Liver (tissue), 9 donors: ENCODE data around the gene PPP2R2D. TPM values are rescaled to one million over a fixed set of nuclear protein-coding genes. Genes with fewer than 3 reads are reported as not detected.

ENCODE experiments used
- DNase-seq: peaks from one replicate; pipeline ENCODE4 v3.0.0-alpha.2; 2017; ENCODE audit warnings: low spot score
- H3K27ac ChIP-seq, 2 donors: one replicate each; pipeline ENCODE4 v1.7.0; 2013; ENCODE audit warnings: inconsistent platforms in 2 of 2, low read length in 2 of 2, control low read depth in 1 of 2, low read depth in 1 of 2, mild to moderate bottlenecking in 1 of 2
- H3K27me3 ChIP-seq, 4 donors: one replicate each; pipeline versions ENCODE4 v1.6.1 to v1.7.0; 2013; ENCODE audit warnings: low read length in 3 of 4, inconsistent platforms in 1 of 4, mild to moderate bottlenecking in 1 of 4, moderate library complexity in 1 of 4; ENCODE audit not compliant: control insufficient read depth in 4 of 4, insufficient read depth in 4 of 4
- H3K36me3 ChIP-seq, 4 donors: one replicate each; pipeline versions ENCODE4 v1.6.1 to v1.7.0; 2013; ENCODE audit warnings: low read length in 3 of 4, mild to moderate bottlenecking in 3 of 4, low read depth in 1 of 4, moderate library complexity in 1 of 4; ENCODE audit not compliant: control insufficient read depth in 4 of 4, insufficient read depth in 3 of 4
- H3K4me1 ChIP-seq, 4 donors: one replicate each; pipeline versions ENCODE4 v1.6.1 to v1.7.0; 2013; ENCODE audit warnings: low read length in 3 of 4, mild to moderate bottlenecking in 3 of 4, moderate library complexity in 1 of 4; ENCODE audit not compliant: control insufficient read depth in 4 of 4, insufficient read depth in 4 of 4
- H3K4me3 ChIP-seq, 3 donors: one replicate each; pipeline versions ENCODE4 v1.6.1 to v1.7.0; 2013; ENCODE audit warnings: low read length in 3 of 3, control low read depth in 1 of 3, low read depth in 1 of 3, mild to moderate bottlenecking in 1 of 3
- H3K9ac ChIP-seq, 2 donors: one replicate each; pipeline ENCODE4 v1.7.0; 2013; ENCODE audit warnings: low read length in 2 of 2, mild to moderate bottlenecking in 2 of 2, moderate library complexity in 2 of 2, control low read depth in 1 of 2, low read depth in 1 of 2
- H3K9me3 ChIP-seq, 4 donors: one replicate each; pipeline versions ENCODE4 v1.6.1 to v1.7.0; 2013; ENCODE audit warnings: low read length in 3 of 4; ENCODE audit not compliant: control insufficient read depth in 4 of 4
- ATF3 ChIP-seq: IDR thresholded peaks from 2 replicates; pipeline ENCODE4 v1.6.1; 2016; ENCODE audit warnings: antibody characterized with exemption
- CTCF ChIP-seq: fragments of 150-350 bp; IDR thresholded peaks from 2 replicates; pipeline ENCODE4 v1.5.1; 2017; ENCODE audit warnings: improper control_type of control experiment, low read depth, low read length; ENCODE audit not compliant: missing input control
- FOXA1 ChIP-seq: IDR thresholded peaks from 2 replicates; pipeline ENCODE4 v1.6.1; 2016; ENCODE audit warnings: antibody characterized with exemption
- JUND ChIP-seq, 2 donors: IDR thresholded peaks; 2 replicates each; pipeline ENCODE4 v1.6.1; 2016; ENCODE audit warnings: antibody characterized with exemption in 2 of 2
- MAX ChIP-seq: IDR thresholded peaks from 2 replicates; pipeline ENCODE4 v1.6.1; 2016; ENCODE audit warnings: antibody characterized with exemption
- NR2F2 ChIP-seq: IDR thresholded peaks from 2 replicates; pipeline ENCODE4 v1.6.1; 2016; ENCODE audit warnings: antibody characterized with exemption
- REST ChIP-seq: IDR thresholded peaks from 2 replicates; pipeline ENCODE4 v1.6.1; 2016; ENCODE audit warnings: antibody characterized with exemption, mild to moderate bottlenecking
- TAF1 ChIP-seq: conservative IDR thresholded peaks from 2 replicates; pipeline ENCODE4 v1.6.1; 2016; ENCODE audit warnings: antibody characterized with exemption, mild to moderate bottlenecking
- YY1 ChIP-seq: IDR thresholded peaks from 2 replicates; pipeline ENCODE4 v1.6.1; 2016; ENCODE audit warnings: antibody characterized with exemption, mild to moderate bottlenecking
- ZBTB33 ChIP-seq: IDR thresholded peaks from 2 replicates; pipeline ENCODE4 v1.6.1; 2016; ENCODE audit warnings: antibody characterized with exemption
- WGBS: extraction: QIAGEN DNeasy Blood & Tissue Kit; methylation state at CpG from one replicate; pipeline ENCODE4 v1.1.7; 2013; 5-methylcytosine and 5-hydroxymethylcytosine counted together
- polyA plus RNA-seq, 2 donors: library from polyadenylated mRNA; stranded (reverse) in 1 of 2; unstranded in 1 of 2; fragments of 200-250 nt in 1 of 2; fragments of >200 nt in 1 of 2; fragmentation: Nextera tagmentation in 1 of 2; extraction: Ambion mirVana in 1 of 2; gene quantifications; one replicate each; pipeline versions ENCODE4 v1.2.1 to v1.2.3, GENCODE V29; 2013 to 2015
- total RNA-seq, 2 donors: library from RNA; depleted of rRNA; stranded (reverse); fragments of >200 nt; gene quantifications; one replicate each; pipeline ENCODE4 v1.2.3, GENCODE V29; 2014
- donor health status: healthy.
- donor health status: healthy.
- donor health status: healthy.
- donor health status: healthy.
- donor health status: healthy.

The PPP2R2D gene
- total and polyA plus RNA-seq, 4 donors, result 5.9 to 20.5 (median 14.3) TPM

GRCh38 chr10:131899116-131899690, 1.6 kb upstream of the PPP2R2D start (continued):
- TF ChIP-seq CTCF, result no peak

GRCh38 chr10:131899695-131900349, 986 bp upstream of the PPP2R2D start:
- Histone ChIP-seq H3K36me3 (no peaks in the 10 kb centered on the region), H3K27ac (no peak overlapping the region), H3K4me1 (peaks cover 8 to 25% (median 22%) of the 10 kb centered on the region in 4 donors), H3K9ac (no peak overlapping the region), H3K9me3 (no peaks in the 10 kb centered on the region), H3K4me3 (peak overlapping the region; percentile 64 to 89 (median 85)), H3K27me3 (no peaks in the 10 kb centered on the region)
- TF ChIP-seq YY1 (no peak), TAF1 (no peak), NR2F2 (no peak), REST (no peak), FOXA1 (no peak), ATF3 (no peak), MAX (no peak), ZBTB33 (no peak), JUND (IDR thresholded peaks at IDR 0.05) (no peak)
- WGBS, result 23% methylated on average over 24 of the region's 24 CpGs
- DNase-seq, result no peak
